GM19023 (cell line): Measurements from ENCODE around the gene MRPS18C.

Source experiments
- ATAC-seq: cut with Tn5 transposase; IDR thresholded peaks from one replicate; pipeline ENCODE4 v1.9.1; 2021; ENCODE audit warnings: mild to moderate bottlenecking, moderate library complexity; ENCODE audit not compliant: unreplicated experiment

Gene MRPS18C

DNA sequence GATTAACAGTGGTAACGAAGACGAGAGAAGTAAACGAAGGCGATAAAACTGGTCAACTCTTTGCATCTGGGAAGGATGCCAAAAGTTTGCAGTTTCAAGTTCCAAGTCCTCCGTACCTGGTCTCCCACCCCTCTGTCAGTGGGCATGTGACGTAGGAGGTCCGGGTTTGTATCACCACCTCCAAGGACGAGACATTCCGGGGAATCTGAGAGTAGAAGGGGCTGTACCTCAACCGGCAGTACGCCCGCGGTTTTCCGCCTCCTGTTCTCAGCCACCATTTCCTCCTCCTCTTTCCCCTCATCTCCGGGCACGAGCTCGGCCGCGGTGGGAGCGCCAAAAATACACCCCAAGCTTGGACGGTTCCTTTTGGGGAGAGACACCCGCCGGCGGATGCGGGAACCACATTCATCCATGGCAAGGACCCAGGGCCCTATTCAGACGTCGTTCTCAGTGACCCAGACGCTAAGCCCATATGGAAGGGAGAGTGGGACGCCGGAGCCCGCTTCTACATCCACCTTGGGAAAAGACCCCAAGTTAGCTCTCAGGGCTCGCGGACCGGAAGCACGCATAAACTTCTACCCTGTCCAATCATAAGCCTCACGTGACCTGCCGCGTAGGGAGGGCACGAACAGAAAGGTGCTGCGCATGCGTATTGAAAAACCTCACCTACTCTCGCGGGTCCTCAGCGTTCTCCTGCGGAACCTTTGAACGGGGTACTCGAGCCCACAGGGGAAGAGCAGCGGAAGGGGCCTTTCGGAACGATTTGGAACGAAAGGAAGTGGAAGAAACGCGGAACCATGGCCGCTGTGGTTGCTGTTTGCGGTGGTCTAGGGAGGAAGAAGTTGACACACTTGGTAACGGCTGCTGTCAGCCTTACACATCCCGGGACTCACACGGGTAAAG, at the start of gene MRPS18C, which contains the start of gene HELQ:
MRPS18C (plus strand) TSS at position 778 of the 903 bp plus-strand sequence; CDS start at position 798, 20 bp downstream.
HELQ (minus strand) TSS at position 543 of the 903 bp plus-strand sequence; CDS start at position 413, 130 bp downstream.
- ATAC-seq = peak; percentile 96

DNA sequence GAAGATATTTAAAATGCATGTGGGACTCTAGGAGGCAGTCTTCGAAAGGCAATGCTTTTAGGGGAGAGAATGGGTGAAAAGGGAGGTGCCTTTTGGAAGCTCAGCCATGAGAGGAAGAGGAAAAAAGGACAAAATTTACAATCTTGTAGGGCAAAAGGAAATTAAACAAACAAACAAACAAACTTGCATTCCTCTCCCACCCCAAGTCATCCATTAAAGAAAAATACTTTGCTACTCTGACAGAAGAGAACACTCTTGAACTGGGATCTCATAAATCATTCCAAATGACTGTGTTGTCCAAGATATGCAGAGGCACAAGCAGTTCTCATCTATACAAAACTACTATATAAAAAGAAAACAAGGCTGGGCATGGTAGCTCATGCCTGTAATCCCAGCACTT, 47.0 kb upstream of the MRPS18C start:
- no peak for ATAC-seq

DNA sequence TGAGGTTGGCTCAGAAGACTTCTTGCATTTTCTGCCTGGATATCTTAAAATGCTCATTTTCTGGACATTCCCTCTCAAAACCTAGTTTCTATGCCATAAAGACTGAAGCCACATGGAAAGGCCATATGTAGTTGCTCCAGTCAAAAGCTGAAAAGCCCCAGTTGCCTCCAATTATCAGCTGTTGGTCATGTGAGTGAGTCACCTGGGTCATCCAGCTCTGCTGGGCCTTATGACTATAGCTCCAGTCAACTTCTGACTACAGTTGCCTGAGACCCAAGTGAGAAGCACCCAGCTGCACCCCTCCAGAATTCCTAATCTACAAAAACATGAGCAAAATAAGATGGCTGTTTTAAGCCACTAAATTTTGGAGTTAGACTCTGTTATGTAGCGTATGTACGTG, 42.2 kb upstream of the MRPS18C start:
- no peak for ATAC-seq

DNA sequence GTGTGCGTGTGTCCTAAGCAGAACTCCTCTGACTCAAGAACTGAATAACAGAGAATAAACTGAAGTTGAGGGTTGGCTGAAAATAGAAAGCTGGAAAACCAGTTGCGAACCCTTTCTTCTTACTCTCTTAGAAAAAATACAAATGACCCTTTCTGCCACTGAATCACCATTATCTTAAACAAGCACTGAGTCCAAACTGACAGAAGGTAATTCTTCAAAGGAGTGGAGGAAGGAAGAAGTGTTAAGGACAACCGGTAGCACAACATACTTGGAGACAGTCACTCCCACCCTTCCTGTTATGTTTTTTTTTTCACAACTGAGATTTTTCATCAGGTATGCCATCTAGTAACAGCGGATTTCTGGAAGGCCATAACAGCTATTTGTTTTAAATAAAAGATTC, 38.3 kb upstream of the MRPS18C start:
- no peak for ATAC-seq

- ATAC-seq = no peak
Observed at GRCh38 chr4:83418211-83418610, 37.6 kb upstream of the MRPS18C start.

- ATAC-seq = no peak
Observed at GRCh38 chr4:83431200-83431599, 24.7 kb upstream of the MRPS18C start.

- no peak for ATAC-seq
Observed at GRCh38 chr4:83436680-83437079, 19.2 kb upstream of the MRPS18C start.

DNA sequence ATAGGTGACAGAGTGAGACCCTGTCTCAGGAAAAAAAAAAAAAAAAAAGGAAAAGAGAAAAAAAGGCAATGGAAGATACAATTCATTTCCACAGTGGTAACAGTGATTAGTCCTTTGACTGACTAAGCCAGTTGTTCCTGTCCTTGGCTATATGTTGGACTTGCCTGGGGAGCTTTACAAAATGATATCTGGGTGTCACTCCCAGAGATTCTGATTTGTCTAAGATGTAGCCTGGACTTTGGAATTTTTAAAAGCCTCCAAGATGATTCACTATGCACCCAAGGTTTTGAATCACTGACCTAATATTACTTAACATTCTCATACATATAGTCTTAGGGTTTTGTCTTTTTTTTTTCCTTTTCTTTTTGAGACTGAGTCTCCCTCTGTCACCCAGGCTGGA, 17.1 kb upstream of the MRPS18C start:
- no peak for ATAC-seq

- no peak for ATAC-seq
Observed at GRCh38 chr4:83440148-83440814, 15.6 kb upstream of the MRPS18C start.

- ATAC-seq = no peak
Observed at GRCh38 chr4:83440899-83441298, 15.0 kb upstream of the MRPS18C start.

- no peak for ATAC-seq
Observed at GRCh38 chr4:83449009-83449408, 6.8 kb upstream of the MRPS18C start.

GRCh38 chr4:83454686-83455085, 1.2 kb upstream of the MRPS18C start:
- no peak for ATAC-seq

DNA sequence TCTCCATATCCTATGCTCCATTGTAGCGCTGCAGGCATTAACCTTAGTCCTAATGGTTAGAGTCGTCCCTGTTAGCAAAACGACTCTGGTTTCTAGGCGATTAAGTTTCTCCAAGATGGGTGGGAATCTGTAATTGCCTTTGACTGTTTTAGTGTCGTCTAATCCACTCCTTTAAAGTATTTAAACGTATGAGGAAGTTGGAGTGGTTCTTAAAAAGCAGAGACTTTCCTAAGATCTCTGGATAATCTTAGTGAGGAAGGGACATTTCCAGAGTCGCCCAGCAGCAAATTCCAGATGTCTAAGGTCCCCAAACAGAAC, 285 bp downstream of the MRPS18C start:
- no peak for ATAC-seq

- ATAC-seq = no peak
Observed at GRCh38 chr4:83473423-83473822, 17.6 kb downstream of the MRPS18C start.

DNA sequence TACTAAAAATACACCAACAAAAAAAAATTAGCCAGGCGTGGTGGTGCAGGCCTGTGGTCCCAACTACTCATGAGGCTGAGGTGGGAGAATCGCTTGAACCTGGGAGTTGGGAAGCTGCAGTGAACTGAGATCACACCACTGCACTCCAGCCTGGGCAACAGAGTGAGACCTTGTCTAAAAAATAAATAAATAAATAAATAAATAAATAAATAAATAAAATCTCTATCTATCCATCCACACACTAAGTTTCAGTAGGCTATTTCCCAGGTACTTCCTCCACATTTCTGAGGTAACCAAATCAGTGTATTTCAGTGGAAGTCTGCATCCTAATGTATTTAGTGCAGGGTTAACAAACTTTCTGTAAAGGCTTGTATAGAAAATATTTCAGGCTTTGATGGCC, 18.1 kb downstream of the MRPS18C start:
- no peak for ATAC-seq

DNA sequence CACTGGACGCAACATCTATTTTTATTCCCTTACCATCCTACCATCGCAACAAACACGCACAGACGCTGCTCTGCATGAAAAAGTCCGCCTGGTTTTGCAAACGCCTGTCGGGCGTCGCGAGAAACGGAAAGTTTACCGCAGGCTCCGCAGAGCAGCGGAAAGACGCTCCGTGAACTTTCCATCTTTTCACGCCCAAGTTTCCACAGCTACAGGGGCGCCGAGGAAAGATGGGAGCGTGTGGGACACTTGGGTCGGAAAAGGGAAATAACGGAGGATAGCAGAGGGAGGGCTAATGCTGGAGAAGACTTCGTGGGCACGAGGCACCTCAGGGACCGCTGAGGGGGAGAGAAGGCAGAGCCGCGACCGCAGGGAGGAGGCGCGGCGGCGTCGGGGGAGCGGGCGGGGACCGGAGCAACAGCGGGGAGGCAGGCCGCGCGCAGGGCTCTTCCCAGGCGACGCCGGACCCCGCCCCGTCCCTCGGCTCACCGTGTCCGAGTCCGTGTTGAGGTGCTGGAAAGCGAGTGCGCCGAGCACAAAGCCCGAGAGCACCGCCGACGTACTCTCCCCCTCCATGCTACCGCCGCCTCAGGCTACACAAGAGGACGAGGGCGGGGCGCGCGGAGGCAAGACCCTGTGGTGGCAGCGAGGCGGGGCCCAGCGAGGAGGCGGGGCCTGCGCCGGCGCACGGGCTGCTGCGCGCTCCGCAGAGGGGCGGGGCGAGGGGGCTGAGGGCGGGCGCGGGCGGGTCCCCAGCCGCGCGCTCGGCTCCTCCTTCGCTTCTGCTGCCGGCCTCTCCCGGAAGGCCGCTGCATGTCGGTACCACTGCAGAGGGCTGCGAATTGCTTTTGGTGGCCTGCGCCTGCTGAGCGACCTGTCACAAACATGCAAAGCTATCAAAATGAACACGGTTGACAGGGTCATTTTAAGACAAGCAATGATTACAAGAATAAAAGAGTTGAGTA, 28.9 kb downstream of the MRPS18C start, which contains the start of gene ABRAXAS1:
ABRAXAS1 (minus strand) TSS at position 601 of the 962 bp plus-strand sequence; CDS start at position 573, 28 bp downstream.
- ATAC-seq = peak; percentile 96

GRCh38 chr4:83486457-83487129, 30.7 kb downstream of the MRPS18C start:
- no peak for ATAC-seq

DNA sequence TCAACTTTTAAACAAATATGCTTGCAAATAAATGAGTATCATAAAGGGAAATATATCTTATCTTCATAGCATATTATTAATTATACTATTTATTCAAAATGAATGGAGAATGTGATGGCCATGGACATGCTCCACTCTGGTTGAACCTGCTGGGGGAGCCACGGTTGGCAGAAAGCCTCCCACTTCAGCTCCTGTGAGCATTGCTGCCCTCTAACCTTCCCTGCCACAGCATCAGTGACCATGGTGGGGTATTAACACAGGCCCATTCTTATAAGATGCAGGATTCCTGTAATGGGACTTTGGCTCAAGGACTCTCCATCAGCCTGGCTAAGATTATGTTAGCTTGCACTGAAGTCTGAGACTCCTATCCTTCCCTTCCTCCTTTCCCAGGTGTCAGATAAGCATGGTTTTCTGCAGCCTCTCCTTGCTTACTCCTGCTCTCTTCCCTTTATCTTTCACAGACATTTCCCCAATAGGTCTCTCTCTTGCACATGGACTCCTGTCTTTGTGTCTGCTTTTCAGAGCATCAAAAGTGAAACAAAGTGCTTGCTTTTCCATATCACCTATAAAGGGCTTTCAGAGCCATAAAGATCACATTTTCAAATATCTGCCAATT, 34.0 kb downstream of the MRPS18C start:
- no peak for ATAC-seq

- no peak for ATAC-seq
Observed at GRCh38 chr4:83490876-83491450, 35.1 kb downstream of the MRPS18C start.
